ENCODE data around the gene GYS2. TPM values are rescaled to one million over a fixed set of nuclear protein-coding genes. Genes with fewer than 3 reads are reported as not detected.

Gene GYS2
- total RNA-seq, 1 donor from 2014 or later = not detected

- TF ChIP-seq, protein P1, sequence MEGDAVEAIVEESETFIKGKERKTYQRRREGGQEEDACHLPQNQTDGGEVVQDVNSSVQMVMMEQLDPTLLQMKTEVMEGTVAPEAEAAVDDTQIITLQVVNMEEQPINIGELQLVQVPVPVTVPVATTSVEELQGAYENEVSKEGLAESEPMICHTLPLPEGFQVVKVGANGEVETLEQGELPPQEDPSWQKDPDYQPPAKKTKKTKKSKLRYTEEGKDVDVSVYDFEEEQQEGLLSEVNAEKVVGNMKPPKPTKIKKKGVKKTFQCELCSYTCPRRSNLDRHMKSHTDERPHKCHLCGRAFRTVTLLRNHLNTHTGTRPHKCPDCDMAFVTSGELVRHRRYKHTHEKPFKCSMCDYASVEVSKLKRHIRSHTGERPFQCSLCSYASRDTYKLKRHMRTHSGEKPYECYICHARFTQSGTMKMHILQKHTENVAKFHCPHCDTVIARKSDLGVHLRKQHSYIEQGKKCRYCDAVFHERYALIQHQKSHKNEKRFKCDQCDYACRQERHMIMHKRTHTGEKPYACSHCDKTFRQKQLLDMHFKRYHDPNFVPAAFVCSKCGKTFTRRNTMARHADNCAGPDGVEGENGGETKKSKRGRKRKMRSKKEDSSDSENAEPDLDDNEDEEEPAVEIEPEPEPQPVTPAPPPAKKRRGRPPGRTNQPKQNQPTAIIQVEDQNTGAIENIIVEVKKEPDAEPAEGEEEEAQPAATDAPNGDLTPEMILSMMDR (conservative IDR thresholded peaks at IDR 0.05; ENCODE audit: low read depth, low read length) = no peak
- H3K4me3 ChIP-seq (ENCODE audit: low read depth, low read length) = no peak overlapping the region
- DNase-seq (ENCODE audit: low read depth) = no peak
Measured at GRCh38 chr12:21546716-21547115, 57.9 kb downstream of the GYS2 start.

- DNase-seq (ENCODE audit: low read depth) = no peak
- H3K4me3 ChIP-seq (ENCODE audit: low read depth, low read length) = no peak overlapping the region
- TF ChIP-seq, protein P1 (conservative IDR thresholded peaks at IDR 0.05; ENCODE audit: low read depth, low read length) = no peak
Measured at GRCh38 chr12:21545557-21545956, 59.1 kb downstream of the GYS2 start.

- no peak overlapping the region for H3K4me3 ChIP-seq (ENCODE audit: low read depth, low read length)
- TF ChIP-seq, protein P1 (conservative IDR thresholded peaks at IDR 0.05; ENCODE audit: low read depth, low read length) = no peak
- no peak for DNase-seq (ENCODE audit: low read depth)
Measured at GRCh38 chr12:21543151-21543550, 61.5 kb downstream of the GYS2 start.

DNA sequence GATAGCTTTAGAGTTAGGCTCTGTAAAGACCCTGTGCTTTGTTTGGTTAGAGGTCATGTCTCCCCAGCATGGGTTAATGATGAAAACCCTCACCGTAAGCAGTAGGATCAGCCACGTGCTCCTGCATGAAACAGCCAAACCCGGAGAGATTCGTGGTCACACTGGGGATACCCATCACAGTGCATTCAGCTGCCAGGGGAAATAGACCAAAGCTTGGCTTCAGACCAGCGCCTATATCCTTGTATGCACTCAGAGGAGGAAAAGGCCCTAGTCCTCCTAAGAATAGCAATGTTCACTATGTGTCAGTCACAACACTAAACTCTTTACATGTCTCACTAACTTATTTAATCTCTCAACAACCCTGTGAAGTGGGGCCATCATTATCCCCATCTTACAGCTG is 62.2 kb downstream of the GYS2 start:
- H3K4me3 ChIP-seq (ENCODE audit: low read depth, low read length) = no peak overlapping the region
- TF ChIP-seq, protein P1 (conservative IDR thresholded peaks at IDR 0.05; ENCODE audit: low read depth, low read length) = no peak
- no peak for DNase-seq (ENCODE audit: low read depth)

DNA sequence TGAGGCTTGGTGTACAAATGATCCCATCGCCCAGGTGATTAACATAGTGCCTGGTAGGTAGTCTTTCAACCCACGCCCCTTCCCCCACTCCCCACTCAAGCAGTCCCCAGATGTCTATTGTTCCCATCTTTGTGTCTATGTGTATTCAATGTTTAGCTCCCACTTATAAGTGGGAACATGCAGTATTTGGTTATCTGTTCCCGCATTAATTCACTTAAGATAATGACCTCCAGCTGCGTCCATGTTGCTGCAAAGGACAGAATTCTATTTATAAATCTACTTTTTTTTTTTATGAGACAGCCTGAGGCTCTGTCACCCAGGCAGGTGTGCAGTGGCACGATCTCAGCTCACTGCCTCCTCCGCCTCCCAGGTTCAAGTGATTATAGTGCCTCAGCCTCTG is 62.9 kb downstream of the GYS2 start:
- TF ChIP-seq, protein P1 (conservative IDR thresholded peaks at IDR 0.05; ENCODE audit: low read depth, low read length) = no peak
- H3K4me3 ChIP-seq (ENCODE audit: low read depth, low read length) = no peak overlapping the region
- DNase-seq (ENCODE audit: low read depth) = no peak

GRCh38 chr12:21539797-21540196 is 64.8 kb downstream of the GYS2 start:
- H3K4me3 ChIP-seq (ENCODE audit: low read depth, low read length) = no peak overlapping the region
- TF ChIP-seq, protein P1 (conservative IDR thresholded peaks at IDR 0.05; ENCODE audit: low read depth, low read length) = no peak
- no peak for DNase-seq (ENCODE audit: low read depth)

- DNase-seq (ENCODE audit: low read depth) = no peak
- TF ChIP-seq, protein P1 (conservative IDR thresholded peaks at IDR 0.05; ENCODE audit: low read depth, low read length) = no peak
- H3K4me3 ChIP-seq (ENCODE audit: low read depth, low read length) = no peak overlapping the region
Measured at GRCh38 chr12:21538061-21538653, 66.5 kb downstream of the GYS2 start.

Data from epithelial cell of proximal tubule (primary cell).